HG03280 (cell line): ENCODE results near the gene SPEN.

Experiments used
- ATAC-seq: cut with Tn5 transposase; IDR thresholded peaks from one replicate; pipeline ENCODE4 v1.9.1; 2021; ENCODE audit warnings: mild to moderate bottlenecking, moderate library complexity; ENCODE audit not compliant: unreplicated experiment

The SPEN gene

GRCh38 chr1:15852036-15852827 is 4.7 kb downstream of the SPEN start:
- ATAC-seq: no peak

- ATAC-seq: no peak
Measured at GRCh38 chr1:15852828-15853302, 5.4 kb downstream of the SPEN start.

GRCh38 chr1:15856888-15857287 is 9.4 kb downstream of the SPEN start:
- no peak for ATAC-seq

- no peak for ATAC-seq
Measured at GRCh38 chr1:15858069-15858670, 10.7 kb downstream of the SPEN start.

- no peak for ATAC-seq
Measured at GRCh38 chr1:15858672-15859372, 11.3 kb downstream of the SPEN start.

- no peak for ATAC-seq
Measured at GRCh38 chr1:15863156-15863901, 15.8 kb downstream of the SPEN start.

GRCh38 chr1:15866721-15867201 is 19.3 kb downstream of the SPEN start:
- ATAC-seq: no peak

GRCh38 chr1:15867288-15867687 is 19.8 kb downstream of the SPEN start:
- no peak for ATAC-seq

- no peak for ATAC-seq
Measured at GRCh38 chr1:15869413-15869812, 21.9 kb downstream of the SPEN start.

- ATAC-seq: no peak
Measured at GRCh38 chr1:15870421-15870820, 22.9 kb downstream of the SPEN start.

- ATAC-seq: no peak
Measured at GRCh38 chr1:15874471-15874870, 27.0 kb downstream of the SPEN start.

- ATAC-seq: no peak
Measured at GRCh38 chr1:15876357-15877055, 29.0 kb downstream of the SPEN start.

GRCh38 chr1:15881961-15882360 is 34.5 kb downstream of the SPEN start:
- no peak for ATAC-seq

GRCh38 chr1:15882665-15883064 is 35.2 kb downstream of the SPEN start:
- ATAC-seq: no peak

- no peak for ATAC-seq
Measured at GRCh38 chr1:15883326-15883725, 35.8 kb downstream of the SPEN start.

- no peak for ATAC-seq
Measured at GRCh38 chr1:15884477-15884876, 37.0 kb downstream of the SPEN start.

- ATAC-seq: no peak
Measured at GRCh38 chr1:15885269-15885668, 37.8 kb downstream of the SPEN start.

- peak; percentile 54 for ATAC-seq
Measured at GRCh38 chr1:15885701-15886610, 38.4 kb downstream of the SPEN start.

- ATAC-seq: no peak
Measured at GRCh38 chr1:15886611-15887167, 39.2 kb downstream of the SPEN start.
